A673 (cell line): ENCODE results near the gene SOST.

Experiments used
- EZH2 ChIP-seq: fragments of 200-600 bp; sonication (generic); IDR thresholded peaks from 2 replicates; pipeline ENCODE4 v1.6.1; 2017; ENCODE audit warnings: borderline replicate concordance, low read depth, mild to moderate bottlenecking, mixed read lengths, antibody characterized with exemption, low read length; ENCODE audit not compliant: poor library complexity, severe bottlenecking
- TF ChIP-seq, protein P1 (sequence below): fragments of 300-800, 200-600 bp; sonication (generic); conservative IDR thresholded peaks from 2 replicates; pipeline ENCODE4 v1.5.1; 2017; ENCODE audit warnings: low read depth, mild to moderate bottlenecking, antibody characterized with exemption, low read length, moderate library complexity, mixed read lengths

DNA sequence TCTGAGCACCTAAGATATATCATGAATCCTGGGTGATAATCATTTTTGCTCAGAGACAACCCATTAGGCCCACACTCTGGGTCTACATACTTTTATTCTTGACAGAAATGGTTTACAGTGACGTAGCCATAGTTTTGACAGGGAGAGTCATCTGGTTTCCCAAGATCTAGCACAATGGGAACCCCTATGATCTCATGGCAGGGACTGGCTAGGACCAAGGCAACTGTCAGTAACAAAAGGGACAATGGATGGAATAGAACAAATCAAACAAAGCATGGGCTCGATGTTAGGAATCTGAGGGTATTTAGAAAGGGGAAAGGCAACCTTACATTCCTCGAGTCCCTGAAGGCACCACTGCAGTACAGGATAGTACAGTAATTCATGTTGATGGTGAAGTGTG lies 42.1 kb upstream of the SOST start:
- no peak for TF ChIP-seq EZH2
- TF ChIP-seq, protein P1, sequence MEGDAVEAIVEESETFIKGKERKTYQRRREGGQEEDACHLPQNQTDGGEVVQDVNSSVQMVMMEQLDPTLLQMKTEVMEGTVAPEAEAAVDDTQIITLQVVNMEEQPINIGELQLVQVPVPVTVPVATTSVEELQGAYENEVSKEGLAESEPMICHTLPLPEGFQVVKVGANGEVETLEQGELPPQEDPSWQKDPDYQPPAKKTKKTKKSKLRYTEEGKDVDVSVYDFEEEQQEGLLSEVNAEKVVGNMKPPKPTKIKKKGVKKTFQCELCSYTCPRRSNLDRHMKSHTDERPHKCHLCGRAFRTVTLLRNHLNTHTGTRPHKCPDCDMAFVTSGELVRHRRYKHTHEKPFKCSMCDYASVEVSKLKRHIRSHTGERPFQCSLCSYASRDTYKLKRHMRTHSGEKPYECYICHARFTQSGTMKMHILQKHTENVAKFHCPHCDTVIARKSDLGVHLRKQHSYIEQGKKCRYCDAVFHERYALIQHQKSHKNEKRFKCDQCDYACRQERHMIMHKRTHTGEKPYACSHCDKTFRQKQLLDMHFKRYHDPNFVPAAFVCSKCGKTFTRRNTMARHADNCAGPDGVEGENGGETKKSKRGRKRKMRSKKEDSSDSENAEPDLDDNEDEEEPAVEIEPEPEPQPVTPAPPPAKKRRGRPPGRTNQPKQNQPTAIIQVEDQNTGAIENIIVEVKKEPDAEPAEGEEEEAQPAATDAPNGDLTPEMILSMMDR, result no peak
